PC-9 (cell line): Measurements from ENCODE around the gene MPP1. TPM values are rescaled to one million over a fixed set of nuclear protein-coding genes. Genes with fewer than 3 reads are reported as not detected.

Experiments
- Bru-seq: library from RNA; stranded (reverse); fragments of 400-500 nt; gene quantifications from one replicate; lab custom pipeline; 2021; lab: Mats Ljungman, UMichigan
- BruChase-seq, 2 experiments: library from RNA; stranded (reverse); fragments of 400-500 nt; gene quantifications; one replicate each; lab custom pipeline; 2021; lab: Mats Ljungman, UMichigan
- BruUV-seq: library from RNA; stranded (reverse); fragments of 400-500 nt; replicated peaks from 2 replicates; lab custom pipeline; 2021; lab: Mats Ljungman, UMichigan
- CTCF ChIA-PET: fragments of 300-600 bp; sonication (Branson Sonifier 250); formaldehyde crosslinking; loops from one replicate; lab custom pipeline; 2022; ENCODE audit warnings: antibody characterized with exemption; lab: Charles Lee
- POLR2A ChIA-PET: fragments of 300-600 bp; sonication (Branson Sonifier 250); formaldehyde crosslinking; loops from one replicate; lab custom pipeline; 2022; ENCODE audit warnings: antibody characterized with exemption; ENCODE audit not compliant: unreplicated experiment; lab: Charles Lee
- DNase-seq, 2 experiments: peaks; one replicate each; pipeline versions ENCODE4 v3.0.0 to v3.0.0-alpha.2; 2015 to 2022; ENCODE audit warnings: mixed read lengths in 1 of 2
- H2AFZ ChIP-seq: fragments of 200-600 bp; sonication (generic); 2 replicates; pipeline ENCODE4 v1.8.1; 2017; ENCODE audit warnings: antibody characterized with exemption
- H3F3A ChIP-seq: fragments of 200-600 bp; sonication (generic); 2 replicates; pipeline ENCODE4 v1.8.1; 2017; ENCODE audit warnings: antibody characterized with exemption, mild to moderate bottlenecking, low read depth; ENCODE audit not compliant: insufficient read depth
- H3K27ac ChIP-seq: fragments of 200-600 bp; sonication (generic); 2 replicates; pipeline ENCODE4 v1.6.1; 2016; ENCODE audit warnings: mixed run types
- H3K27me3 ChIP-seq: fragments of 200-600 bp; sonication (generic); 2 replicates; pipeline ENCODE4 v1.6.1; 2016; ENCODE audit warnings: low read depth, mixed run types; ENCODE audit not compliant: insufficient read depth
- H3K36me3 ChIP-seq: fragments of 200-600 bp; sonication (generic); 2 replicates; pipeline ENCODE4 v1.6.1; 2016; ENCODE audit warnings: low read depth, mixed run types
- H3K4me1 ChIP-seq: fragments of 200-600 bp; sonication (generic); replicated peaks from 2 replicates; pipeline ENCODE4 v1.6.1; 2016; ENCODE audit warnings: mixed run types; ENCODE audit not compliant: insufficient read depth
- H3K4me2 ChIP-seq: fragments of 200-600 bp; sonication (generic); 2 replicates; pipeline ENCODE4 v1.6.1; 2017; ENCODE audit warnings: mixed run types
- H3K4me3 ChIP-seq: fragments of 200-600 bp; sonication (generic); 2 replicates; pipeline ENCODE4 v1.6.1; 2016; ENCODE audit warnings: mixed run types
- H3K79me2 ChIP-seq: fragments of 200-600 bp; sonication (generic); 2 replicates; pipeline ENCODE4 v1.6.1; 2017; ENCODE audit warnings: low read depth, mixed run types
- H3K9me2 ChIP-seq: fragments of 200-600 bp; sonication (generic); 2 replicates; pipeline ENCODE4 v1.8.1; 2017; ENCODE audit warnings: mild to moderate bottlenecking; ENCODE audit not compliant: insufficient read depth
- H3K9me3 ChIP-seq: fragments of 200-600 bp; sonication (generic); 2 replicates; pipeline ENCODE4 v1.8.1; 2016; ENCODE audit warnings: low read depth; ENCODE audit not compliant: insufficient read depth
- H4K20me1 ChIP-seq: fragments of 200-600 bp; sonication (generic); 2 replicates; pipeline ENCODE4 v1.8.1; 2017; ENCODE audit not compliant: insufficient read depth
- CTCF ChIP-seq: fragments of 200-600 bp; sonication (generic); conservative IDR thresholded peaks from 2 replicates; pipeline ENCODE4 v1.6.1; 2017; ENCODE audit warnings: mixed run types, antibody characterized with exemption, mild to moderate bottlenecking, moderate library complexity
- EZH2 ChIP-seq: fragments of 200-600 bp; sonication (generic); IDR thresholded peaks from 2 replicates; pipeline ENCODE4 v1.8.0; 2017; ENCODE audit warnings: antibody characterized with exemption, low read depth
- intact Hi-C: fragments of 100-400 bp; cut with micrococcal nuclease; formaldehyde crosslinking; loops from one replicate; pipeline ENCODE4 v1.10.0; 2022; ENCODE audit not compliant: unreplicated experiment
- long read RNA-seq: library from polyadenylated mRNA; stranded (forward); transcript quantifications from one replicate; pipeline ENCODE4 v2.0.0, GENCODE V29; 2022
- total RNA-seq: library from RNA; stranded (reverse); gene quantifications from 2 replicates; pipeline ENCODE4 v1.2.3, GENCODE V29; 2021

The MPP1 gene
- total RNA-seq (4.2 and 4.8 TPM in 2 replicates), Bru-seq, nascent RNA (percentile 21 among the genes with signal in this experiment), BruChase-seq, experiment 1, labeled RNA remaining after a 2-hour chase (percentile 18 among the genes with signal in this experiment), BruChase-seq, experiment 2, labeled RNA remaining after a 6-hour chase (percentile 22 among the genes with signal in this experiment)
- long read RNA-seq, transcript MPP1-202 (12 exons, 2,042 nt) = major isoform, 8 of 9 reads
- long read RNA-seq, partial matches to known transcripts = 0 of 9 reads
- long read RNA-seq, other reads (novel, unspliced or antisense) = 1 of 9 reads

GRCh38 chrX:154804957-154805695 lies at the start of gene MPP1:
TSS of gene MPP1 (minus strand) at chrX:154805485. CDS start at chrX:154805373, 112 bp downstream.
- Histone ChIP-seq H3K9me2 (no peaks in the 10 kb centered on the region), H3K36me3 (no peaks in the 10 kb centered on the region), H3K27ac (no peak within 1 kb of the TSS), H3K27me3 (peaks cover 3% of the 10 kb centered on the region; the same call in 1 of the 2 replicates), H3F3A (peaks cover 10% of the 10 kb centered on the region; the same call in 1 of the 2 replicates), H3K9me3 (no peaks in the 10 kb centered on the region), H2AFZ (peak within 1 kb of the TSS; percentile 77), H3K79me2 (no peaks in the 10 kb centered on the region), H3K4me2 (peak within 1 kb of the TSS; percentile 82), H4K20me1 (no peaks in the 10 kb centered on the region), H3K4me3 (peak within 1 kb of the TSS; percentile 54), H3K4me1 (peaks cover 5% of the 10 kb centered on the region; the same call in 1 of the 2 replicates)
- POLR2A ChIA-PET = interaction anchor here (0.7 kb wide), 2 partner anchors 41 to 737 kb away, joined by 3 to 6 read pairs; no protein-coding TSS in a partner anchor
- peak; percentile 44 to 87 for DNase-seq
- no TSS peak for BruUV-seq
- TF ChIP-seq EZH2 (no peak), CTCF (no peak)
- CTCF ChIA-PET = no interaction called here
- intact Hi-C loops = loop anchor here (2.0 kb wide), 1 partner anchor 42 kb away; the partner anchor contains the start of gene DKC1

GRCh38 chrX:154850957-154851611 lies 45.8 kb upstream of the MPP1 start:
- ChIA-PET CTCF (no interaction called here), POLR2A (no interaction called here)
- Histone ChIP-seq H3K36me3 (no peaks in the 10 kb centered on the region), H3F3A (no peaks in the 10 kb centered on the region), H3K4me2 (no peak overlapping the region), H3K4me1 (no peaks in the 10 kb centered on the region), H3K9me2 (no peaks in the 10 kb centered on the region), H3K9me3 (no peaks in the 10 kb centered on the region), H3K79me2 (no peaks in the 10 kb centered on the region), H3K4me3 (no peak overlapping the region), H2AFZ (no peak overlapping the region), H4K20me1 (no peaks in the 10 kb centered on the region), H3K27me3 (no peaks in the 10 kb centered on the region), H3K27ac (no peak overlapping the region)
- TF ChIP-seq CTCF = no peak
- TF ChIP-seq EZH2 = no peak
- DNase-seq = no peak
- intact Hi-C loops = no loop called here
- no TSS peak for BruUV-seq

GRCh38 chrX:154840856-154841255 lies 35.6 kb upstream of the MPP1 start:
- Histone ChIP-seq H3K27ac (no peak overlapping the region), H3K4me3 (no peak overlapping the region), H3K79me2 (no peaks in the 10 kb centered on the region), H3K4me1 (no peaks in the 10 kb centered on the region), H3K9me2 (no peaks in the 10 kb centered on the region), H3K4me2 (no peak overlapping the region), H4K20me1 (no peaks in the 10 kb centered on the region), H3K36me3 (no peaks in the 10 kb centered on the region), H3F3A (no peaks in the 10 kb centered on the region), H3K9me3 (no peaks in the 10 kb centered on the region), H2AFZ (no peak overlapping the region), H3K27me3 (no peaks in the 10 kb centered on the region)
- TF ChIP-seq CTCF (peak; percentile 78), EZH2 (no peak)
- ChIA-PET CTCF (no interaction called here), POLR2A (no interaction called here)
- no TSS peak for BruUV-seq
- intact Hi-C loops = loop anchor here (1.0 to 10.0 kb wide), 4 partner anchors 78 to 466 kb away; partner anchors contain the start of genes EMD and FLNA
- peak; percentile 0 to 42 for DNase-seq
